ENCODE results near the gene SHC3.

SHC3 gene

DNA sequence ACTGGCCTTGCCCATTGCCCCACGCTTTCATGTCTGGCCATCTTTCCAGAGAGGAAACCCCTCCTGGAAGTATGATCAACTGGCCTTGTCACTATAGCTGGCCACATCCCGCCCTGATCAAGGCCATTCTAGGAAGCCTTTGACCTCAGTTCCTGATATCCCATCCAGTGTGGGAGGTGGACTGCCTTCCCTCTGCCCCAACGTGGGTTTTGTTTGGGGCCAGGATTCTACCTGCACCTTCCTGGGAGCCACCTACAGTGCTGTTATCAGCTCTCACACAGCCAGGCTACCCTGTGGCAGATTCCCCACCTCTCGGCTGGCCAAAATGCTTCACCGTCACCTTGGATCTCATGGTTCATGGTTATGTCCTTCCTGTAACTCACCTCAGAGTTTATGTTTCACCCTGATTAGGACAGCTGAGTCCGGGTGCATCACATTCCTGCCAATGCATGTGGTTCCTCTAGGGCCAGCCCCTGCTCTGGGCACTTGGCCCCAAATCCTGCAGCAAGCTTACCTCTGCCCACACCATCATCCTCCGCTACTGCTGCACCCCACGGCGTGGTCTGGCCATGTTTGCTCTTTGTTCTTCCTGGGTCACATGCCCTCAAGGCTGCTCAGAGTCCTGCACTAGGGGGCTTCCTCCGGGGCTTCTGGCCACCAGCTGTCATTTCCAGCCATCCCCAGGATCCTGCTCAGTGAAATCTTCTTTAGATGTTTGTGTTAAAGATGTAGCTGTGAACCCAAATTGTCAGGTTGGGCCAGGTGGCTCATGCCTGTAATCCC lies 211.5 kb downstream of the SHC3 start:
- no peak overlapping the region for H3K4me3 ChIP-seq (replicated peaks; ENCODE audit: low read depth, low read length)
- no peak for DNase-seq (ENCODE audit: low read depth)
- TF ChIP-seq, protein P1, sequence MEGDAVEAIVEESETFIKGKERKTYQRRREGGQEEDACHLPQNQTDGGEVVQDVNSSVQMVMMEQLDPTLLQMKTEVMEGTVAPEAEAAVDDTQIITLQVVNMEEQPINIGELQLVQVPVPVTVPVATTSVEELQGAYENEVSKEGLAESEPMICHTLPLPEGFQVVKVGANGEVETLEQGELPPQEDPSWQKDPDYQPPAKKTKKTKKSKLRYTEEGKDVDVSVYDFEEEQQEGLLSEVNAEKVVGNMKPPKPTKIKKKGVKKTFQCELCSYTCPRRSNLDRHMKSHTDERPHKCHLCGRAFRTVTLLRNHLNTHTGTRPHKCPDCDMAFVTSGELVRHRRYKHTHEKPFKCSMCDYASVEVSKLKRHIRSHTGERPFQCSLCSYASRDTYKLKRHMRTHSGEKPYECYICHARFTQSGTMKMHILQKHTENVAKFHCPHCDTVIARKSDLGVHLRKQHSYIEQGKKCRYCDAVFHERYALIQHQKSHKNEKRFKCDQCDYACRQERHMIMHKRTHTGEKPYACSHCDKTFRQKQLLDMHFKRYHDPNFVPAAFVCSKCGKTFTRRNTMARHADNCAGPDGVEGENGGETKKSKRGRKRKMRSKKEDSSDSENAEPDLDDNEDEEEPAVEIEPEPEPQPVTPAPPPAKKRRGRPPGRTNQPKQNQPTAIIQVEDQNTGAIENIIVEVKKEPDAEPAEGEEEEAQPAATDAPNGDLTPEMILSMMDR (IDR thresholded peaks at IDR 0.05; ENCODE audit: low read length, missing control alignments) = no peak

DNA sequence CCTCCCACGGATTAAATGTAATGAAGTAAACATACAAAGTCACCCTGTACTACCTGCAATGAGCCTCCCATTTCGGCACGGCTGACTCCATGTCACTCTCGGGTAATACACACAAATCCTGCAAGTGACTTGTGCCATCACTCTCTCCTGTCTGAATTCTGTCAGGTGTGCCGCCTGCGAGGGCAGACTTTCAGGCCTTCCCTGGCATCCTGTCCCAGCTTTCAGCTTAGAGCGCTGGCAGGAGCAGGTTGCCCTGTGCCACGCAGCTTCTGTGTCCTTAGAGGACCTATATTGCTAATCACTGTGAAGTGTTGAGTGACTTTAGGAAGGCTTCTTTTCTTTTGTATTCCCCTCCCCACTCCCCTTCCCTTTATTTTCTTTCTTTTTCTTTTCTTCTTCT lies 213.1 kb downstream of the SHC3 start:
- TF ChIP-seq, protein P1 (IDR thresholded peaks at IDR 0.05; ENCODE audit: low read length, missing control alignments) = no peak
- no peak overlapping the region for H3K4me3 ChIP-seq (replicated peaks; ENCODE audit: low read depth, low read length)
- DNase-seq (ENCODE audit: low read depth) = no peak

DNA sequence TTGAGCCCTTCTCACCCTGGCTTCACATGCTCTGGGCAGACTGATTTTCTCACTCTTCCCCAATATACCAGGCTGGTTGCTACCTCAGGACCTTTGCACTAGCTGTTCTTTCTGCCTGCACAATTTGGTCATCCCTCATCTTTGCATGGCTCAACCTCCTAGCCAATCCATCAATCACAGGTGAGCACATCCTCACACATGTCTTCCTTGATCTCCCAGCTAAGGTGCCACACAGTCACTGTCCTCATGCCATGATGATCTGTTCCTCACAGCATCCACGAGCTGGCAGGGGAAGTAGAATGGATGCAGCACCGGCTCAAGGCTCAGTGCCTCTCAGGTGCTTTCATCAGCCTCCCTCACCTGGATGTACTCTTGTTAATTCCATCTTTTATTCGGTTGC lies 218.0 kb downstream of the SHC3 start:
- DNase-seq (ENCODE audit: low read depth) = no peak
- H3K4me3 ChIP-seq (replicated peaks; ENCODE audit: low read depth, low read length) = no peak overlapping the region
- TF ChIP-seq, protein P1 (IDR thresholded peaks at IDR 0.05; ENCODE audit: low read length, missing control alignments) = no peak

DNA sequence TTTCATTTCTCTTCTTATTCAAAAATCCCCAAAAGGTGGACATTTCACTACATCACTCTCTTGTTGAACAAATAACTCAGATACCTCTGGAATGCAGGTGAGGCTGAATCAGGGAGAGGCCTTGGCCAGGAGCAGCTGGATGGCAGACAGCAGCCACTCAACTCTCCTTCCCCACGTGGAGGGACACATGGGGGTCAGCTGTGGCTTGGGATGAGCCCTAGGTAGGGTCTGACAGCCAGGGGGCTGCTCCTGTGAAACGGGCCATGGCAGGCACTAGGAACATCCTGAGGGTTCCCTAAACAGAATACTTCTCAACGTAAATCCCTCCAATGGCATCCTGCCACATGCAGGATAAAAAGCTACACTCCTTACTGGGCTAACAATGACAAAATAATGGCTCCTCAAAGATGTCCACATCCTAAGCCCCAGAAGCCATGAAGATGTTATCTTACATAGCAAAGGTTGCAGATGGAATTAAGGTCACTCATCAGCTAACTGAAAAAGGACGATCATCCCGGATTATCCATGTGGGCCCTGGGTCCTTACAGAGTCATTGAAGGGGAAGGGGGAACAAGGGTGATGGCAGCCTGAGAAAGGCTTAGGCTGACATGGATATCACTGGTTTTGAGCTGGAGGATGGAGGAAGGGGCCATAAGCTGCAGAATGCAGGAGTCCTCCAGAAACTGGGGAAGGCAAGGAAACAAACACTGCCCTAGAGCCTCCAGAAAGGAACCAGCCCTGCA lies 218.7 kb downstream of the SHC3 start:
- H3K4me3 ChIP-seq (replicated peaks; ENCODE audit: low read depth, low read length) = no peak overlapping the region
- no peak for DNase-seq (ENCODE audit: low read depth)
- TF ChIP-seq, protein P1 (IDR thresholded peaks at IDR 0.05; ENCODE audit: low read length, missing control alignments) = no peak

DNA sequence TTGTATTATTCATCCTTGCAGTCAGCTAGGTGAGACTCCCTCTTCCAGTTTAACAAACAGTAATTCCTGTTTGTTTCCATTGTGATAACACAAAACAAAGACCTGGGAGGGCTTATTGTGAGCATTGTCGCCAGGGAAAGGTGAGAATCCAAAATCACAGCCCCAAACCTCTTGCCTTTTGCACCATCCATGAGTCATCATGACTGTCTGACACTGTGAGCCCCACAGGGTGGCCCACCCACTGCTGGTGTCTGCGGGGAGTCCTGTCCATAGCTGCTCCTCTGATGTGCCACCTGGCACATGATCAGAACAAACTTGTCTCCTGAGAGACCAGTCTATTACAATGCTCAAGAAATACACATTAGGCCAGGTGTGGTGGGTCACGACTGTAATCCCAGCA lies 221.1 kb downstream of the SHC3 start:
- no peak for DNase-seq (ENCODE audit: low read depth)
- no peak overlapping the region for H3K4me3 ChIP-seq (replicated peaks; ENCODE audit: low read depth, low read length)
- TF ChIP-seq, protein P1 (IDR thresholded peaks at IDR 0.05; ENCODE audit: low read length, missing control alignments) = no peak
